SK-N-MC (cell line): Measurements from ENCODE around the gene NSMCE1.
"Not testable (repeated sequence)": the region's sequence is repeated elsewhere in the genome, so short reads cannot be mapped to it uniquely, and the experiment has no call there.

Experiments
- EZH2 ChIP-seq: fragments of 200-600 bp; sonication (generic); IDR thresholded peaks from one replicate; pipeline ENCODE4 v1.6.1; 2017; ENCODE audit warnings: antibody characterized with exemption
- POLR2AphosphoS5 ChIP-seq: IDR thresholded peaks from 2 replicates; pipeline ENCODE4 v1.6.1; 2012; ENCODE audit warnings: mild to moderate bottlenecking, low read depth, low read length, borderline replicate concordance

GRCh38 chr16:27262904-27263423 is 5.6 kb downstream of the NSMCE1 start:
- TF ChIP-seq POLR2AphosphoS5, EZH2: not testable (repeated sequence)
